ENCODE measurements around the gene TRABD2A. TPM values are rescaled to one million over a fixed set of nuclear protein-coding genes. Genes with fewer than 3 reads are reported as not detected.
"Not testable (repeated sequence)": the region's sequence is repeated elsewhere in the genome, so short reads cannot be mapped to it uniquely, and the experiment has no call there.

TRABD2A gene, protein sequence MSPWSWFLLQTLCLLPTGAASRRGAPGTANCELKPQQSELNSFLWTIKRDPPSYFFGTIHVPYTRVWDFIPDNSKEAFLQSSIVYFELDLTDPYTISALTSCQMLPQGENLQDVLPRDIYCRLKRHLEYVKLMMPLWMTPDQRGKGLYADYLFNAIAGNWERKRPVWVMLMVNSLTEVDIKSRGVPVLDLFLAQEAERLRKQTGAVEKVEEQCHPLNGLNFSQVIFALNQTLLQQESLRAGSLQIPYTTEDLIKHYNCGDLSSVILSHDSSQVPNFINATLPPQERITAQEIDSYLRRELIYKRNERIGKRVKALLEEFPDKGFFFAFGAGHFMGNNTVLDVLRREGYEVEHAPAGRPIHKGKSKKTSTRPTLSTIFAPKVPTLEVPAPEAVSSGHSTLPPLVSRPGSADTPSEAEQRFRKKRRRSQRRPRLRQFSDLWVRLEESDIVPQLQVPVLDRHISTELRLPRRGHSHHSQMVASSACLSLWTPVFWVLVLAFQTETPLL
- 0.56 TPM for total RNA-seq
- long read RNA-seq: 0 reads

DNA sequence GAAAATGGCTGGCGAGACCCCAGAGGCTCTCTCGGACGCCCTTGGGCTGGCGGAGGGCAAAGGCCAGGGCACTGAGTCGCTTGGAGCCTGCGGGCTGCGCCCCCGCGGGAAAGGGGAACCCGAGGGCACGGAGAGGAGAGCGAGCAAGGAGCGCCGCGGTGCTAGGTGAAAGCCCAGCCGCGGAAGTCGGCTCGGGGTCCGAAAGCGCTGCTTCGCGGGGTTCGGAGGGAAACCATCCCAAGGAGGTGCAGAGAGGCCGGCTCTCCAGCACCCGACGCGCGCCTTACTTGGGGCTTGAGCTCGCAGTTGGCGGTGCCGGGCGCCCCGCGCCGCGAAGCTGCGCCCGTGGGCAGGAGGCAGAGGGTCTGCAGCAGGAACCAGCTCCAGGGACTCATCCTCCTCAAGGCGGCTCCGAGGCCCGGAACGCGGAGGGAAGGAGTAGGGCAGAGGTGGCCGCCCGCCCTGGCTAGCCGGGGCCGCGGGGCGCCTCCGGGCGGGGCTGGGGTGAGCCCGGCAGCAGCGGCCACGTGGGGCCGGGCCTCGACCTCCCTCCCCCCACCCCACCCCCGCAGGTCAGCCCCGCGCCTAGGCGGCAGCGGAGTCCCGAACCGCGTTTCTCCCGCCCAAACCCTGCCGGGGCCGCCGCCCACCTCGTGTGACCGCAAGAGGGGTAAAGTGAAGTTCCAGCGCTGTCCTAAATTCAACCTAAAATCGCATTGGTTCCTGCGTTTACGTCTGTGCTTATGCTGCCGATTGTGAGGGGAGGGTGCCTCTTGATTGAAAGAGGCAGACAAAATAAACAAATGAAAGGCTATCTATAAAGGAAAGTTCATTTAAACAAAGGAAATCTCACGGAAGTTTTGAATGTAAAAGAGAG is at the start of gene TRABD2A:
TRABD2A (minus strand) TSS at position 440 of the 877 bp plus-strand sequence; CDS start at position 395, 45 bp downstream.
- ATAC-seq (ENCODE audit: poor library complexity) (peak; percentile 36), DNase-seq (peak; percentile 53)
- intact Hi-C loops (cut with DNase I): loop anchor here (5.0 kb wide), 1 partner anchor 384 kb away; no protein-coding TSS in a partner anchor

DNA sequence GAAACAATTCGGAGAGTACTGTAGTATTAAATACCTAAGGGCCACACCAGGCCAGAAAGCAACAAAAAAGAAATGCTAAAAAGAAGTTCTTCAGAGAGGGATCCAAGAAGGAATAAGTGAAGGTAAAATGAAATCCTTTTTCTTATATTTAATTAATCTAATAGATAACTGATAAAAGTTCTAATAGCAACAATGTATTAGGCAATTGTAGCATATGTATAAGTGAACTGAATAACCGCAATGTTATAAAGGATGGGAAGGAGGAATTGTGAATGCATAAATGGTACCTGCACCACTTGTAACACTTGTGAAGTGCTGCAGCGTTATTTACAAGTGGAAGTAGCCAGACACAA is 46.4 kb upstream of the TRABD2A start:
- intact Hi-C loops (cut with DNase I): loop anchor here (5.0 to 10.0 kb wide), 2 partner anchors 378 to 430 kb away; no protein-coding TSS in a partner anchor
- DNase-seq (no peak), ATAC-seq (ENCODE audit: poor library complexity) (no peak)

DNA sequence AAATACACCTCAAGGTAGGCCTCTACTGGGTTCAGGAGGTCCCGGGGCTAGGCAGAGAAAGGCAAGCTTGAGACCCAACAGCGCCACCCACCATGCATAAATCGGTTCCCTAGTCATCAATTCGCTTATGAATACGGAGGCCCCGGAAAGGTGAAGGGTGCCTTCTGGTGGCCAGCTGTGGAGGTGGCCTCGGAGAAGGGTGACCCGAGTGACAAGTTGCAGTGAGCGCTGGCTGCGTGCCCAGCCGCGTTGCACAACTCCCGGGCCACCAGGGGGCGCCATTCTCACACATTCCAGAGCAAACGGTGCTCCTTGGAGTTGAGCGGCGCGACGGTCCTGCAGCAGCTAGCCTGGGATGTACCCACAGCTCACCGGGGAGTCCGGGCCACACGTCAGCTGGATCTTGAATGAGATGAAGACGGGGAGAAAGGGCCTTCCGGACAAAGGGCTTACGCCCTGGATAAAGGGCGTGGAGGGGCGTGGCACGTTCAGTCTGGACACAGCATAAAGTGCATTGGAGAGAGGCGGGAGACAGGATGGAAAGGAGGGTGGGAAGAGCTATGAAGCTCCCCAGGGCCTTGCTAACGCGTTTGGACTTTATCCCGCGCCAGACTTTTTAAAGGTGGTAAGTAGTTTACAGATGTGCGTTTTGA is 45.0 kb upstream of the TRABD2A start:
- intact Hi-C loops (cut with DNase I): loop anchor here (5.0 to 10.0 kb wide), 2 partner anchors 379 to 429 kb away; no protein-coding TSS in a partner anchor
- ATAC-seq (ENCODE audit: poor library complexity) (peak; percentile 95), DNase-seq (peak; percentile 98)

DNA sequence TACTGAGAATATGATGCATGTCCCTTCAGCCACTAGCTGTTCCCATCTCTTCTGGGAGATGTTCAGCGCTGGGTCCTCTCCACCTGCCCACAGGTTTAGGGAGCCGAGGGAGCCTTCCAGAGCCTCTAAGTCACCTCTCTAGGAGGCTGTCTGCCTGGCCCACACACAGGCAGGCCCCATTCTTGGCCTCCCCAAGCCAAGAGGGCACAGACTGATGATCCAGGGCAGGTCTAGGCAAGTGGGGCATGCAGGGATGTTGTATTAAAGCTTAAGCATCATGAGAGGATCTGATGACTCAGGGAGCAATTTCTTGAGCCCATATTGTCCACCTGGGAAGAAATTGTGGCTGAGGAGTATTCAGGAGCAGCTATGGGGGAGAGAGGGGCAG is 44.4 kb upstream of the TRABD2A start:
- intact Hi-C loops (cut with DNase I): loop anchor here (5.0 to 10.0 kb wide), 2 partner anchors 379 to 428 kb away; no protein-coding TSS in a partner anchor
- DNase-seq (no peak), ATAC-seq (ENCODE audit: poor library complexity) (no peak)

DNA sequence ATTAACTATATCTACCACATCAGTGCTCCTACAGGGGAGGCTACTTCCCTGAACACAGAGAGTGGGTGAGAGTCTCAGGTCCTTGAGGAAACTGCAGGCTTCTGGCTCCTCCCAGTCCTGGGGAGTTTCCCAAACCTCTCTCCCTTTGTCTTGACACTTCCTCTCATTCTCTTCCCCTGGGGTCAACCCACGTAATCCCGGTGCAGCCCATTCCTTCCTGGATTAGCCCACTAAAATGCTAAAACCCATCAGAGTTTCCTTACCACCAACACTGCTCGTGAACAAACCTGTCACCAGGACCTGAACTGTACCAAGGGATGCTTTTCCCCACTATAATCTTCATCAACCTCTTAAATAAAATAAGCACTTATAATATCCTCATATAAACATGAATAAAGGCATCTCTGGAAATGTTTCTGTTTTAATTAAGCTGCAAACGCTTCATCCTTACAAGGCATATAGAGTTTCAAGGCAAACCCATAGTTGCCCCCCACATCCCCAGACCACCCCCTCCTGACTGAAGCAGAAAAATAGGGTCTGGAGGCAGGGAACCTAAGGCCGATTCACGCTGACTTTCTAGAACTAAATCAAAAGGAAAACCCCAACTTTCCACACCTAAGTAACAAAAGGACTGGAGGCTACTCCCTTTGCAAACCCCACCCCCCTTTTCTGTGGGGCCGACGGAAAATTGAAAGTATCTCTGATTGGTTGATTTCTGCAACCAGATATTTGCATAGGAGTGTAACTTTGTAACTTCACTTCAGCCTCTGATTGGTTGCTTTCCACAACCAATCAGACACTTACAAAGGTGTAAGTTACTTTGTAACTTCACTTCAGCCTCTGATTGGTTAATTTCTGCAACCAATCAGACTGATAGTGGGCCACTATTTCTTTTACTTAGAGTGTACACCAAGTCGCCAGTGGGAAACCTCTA is 43.6 kb upstream of the TRABD2A start:
- no peak for ATAC-seq (ENCODE audit: poor library complexity)
- DNase-seq: no peak
- intact Hi-C loops (cut with DNase I): loop anchor here (5.0 to 10.0 kb wide), 2 partner anchors 380 to 427 kb away; no protein-coding TSS in a partner anchor

DNA sequence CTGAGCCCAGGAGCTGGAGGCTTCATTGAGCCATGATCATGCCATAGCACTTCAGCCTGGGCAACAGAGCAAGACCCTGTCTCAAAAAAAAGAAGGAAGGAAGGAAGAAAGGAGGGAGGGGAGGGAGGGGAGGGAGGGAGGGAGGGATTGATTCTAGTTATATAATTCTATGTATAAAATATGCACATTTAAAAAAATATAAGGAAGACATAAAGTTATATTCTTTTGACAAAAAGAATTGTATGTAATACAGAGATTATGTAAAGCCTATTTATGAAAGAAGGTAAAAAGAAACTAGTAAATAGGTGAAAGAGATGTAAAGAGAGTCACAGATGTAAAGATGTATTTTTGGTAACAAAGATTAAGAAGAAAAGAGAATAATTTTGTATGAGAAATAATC is 42.1 kb upstream of the TRABD2A start:
- DNase-seq (no peak), ATAC-seq (ENCODE audit: poor library complexity) (no peak)
- intact Hi-C loops (cut with DNase I): loop anchor here (10.0 kb wide), 1 partner anchor 382 kb away; no protein-coding TSS in a partner anchor

DNA sequence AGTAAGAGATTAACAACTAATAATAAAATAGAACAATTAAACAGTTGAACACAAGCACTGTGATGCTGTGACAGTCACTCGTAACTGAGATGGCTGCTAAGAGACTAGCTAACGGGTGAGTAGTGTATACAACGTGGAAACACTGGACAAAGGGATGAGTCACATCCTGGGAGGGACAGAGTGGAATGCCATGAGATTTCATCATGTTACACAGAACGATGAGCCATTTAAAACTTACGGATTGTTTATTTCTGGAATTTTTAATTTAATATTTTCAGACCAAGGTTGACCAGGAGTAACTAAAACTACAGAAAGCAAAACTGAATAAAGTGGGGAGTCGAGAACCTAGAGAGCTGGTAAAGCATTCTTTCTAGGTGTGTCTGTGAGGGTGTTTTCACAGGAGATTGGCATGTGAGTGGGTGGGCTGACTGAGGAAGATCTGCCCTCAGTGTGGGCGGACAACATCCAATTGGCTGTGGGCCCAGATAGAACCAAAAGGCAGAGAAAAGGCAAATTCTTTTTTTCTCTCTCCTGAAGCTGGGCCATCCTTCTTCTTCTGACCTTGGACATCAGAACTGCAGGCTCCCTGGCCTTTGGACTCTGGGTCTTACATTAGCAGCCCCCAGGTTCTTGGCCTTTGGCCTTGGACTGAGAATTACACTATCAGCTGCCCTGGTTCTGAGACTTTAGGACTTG is 39.1 kb upstream of the TRABD2A start:
- DNase-seq (no peak), ATAC-seq (ENCODE audit: poor library complexity) (peak; percentile 88)
- intact Hi-C loops (cut with DNase I): loop anchor here (10.0 kb wide), 1 partner anchor 385 kb away; no protein-coding TSS in a partner anchor

DNA sequence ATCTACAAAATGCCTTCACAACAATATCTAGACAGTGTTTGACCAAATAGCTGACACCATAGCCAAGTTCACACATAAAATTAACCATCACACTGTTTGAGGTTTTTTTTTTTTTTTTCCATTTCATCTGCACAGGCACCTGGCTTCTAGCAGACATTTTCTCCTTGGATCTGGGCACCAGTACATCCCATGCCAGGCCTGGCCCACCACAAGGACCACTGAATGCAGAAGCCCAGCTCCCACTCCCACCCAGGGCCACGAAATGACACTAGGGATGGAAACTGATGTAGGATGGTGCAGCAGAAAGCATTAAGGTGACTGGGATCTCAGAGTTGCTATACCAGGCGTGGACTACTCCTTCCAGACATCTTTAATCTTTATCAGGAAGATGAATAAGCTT is 37.5 kb upstream of the TRABD2A start:
- DNase-seq: no peak
- ATAC-seq (ENCODE audit: poor library complexity): no peak
- intact Hi-C loops (cut with DNase I): no loop called here

DNA sequence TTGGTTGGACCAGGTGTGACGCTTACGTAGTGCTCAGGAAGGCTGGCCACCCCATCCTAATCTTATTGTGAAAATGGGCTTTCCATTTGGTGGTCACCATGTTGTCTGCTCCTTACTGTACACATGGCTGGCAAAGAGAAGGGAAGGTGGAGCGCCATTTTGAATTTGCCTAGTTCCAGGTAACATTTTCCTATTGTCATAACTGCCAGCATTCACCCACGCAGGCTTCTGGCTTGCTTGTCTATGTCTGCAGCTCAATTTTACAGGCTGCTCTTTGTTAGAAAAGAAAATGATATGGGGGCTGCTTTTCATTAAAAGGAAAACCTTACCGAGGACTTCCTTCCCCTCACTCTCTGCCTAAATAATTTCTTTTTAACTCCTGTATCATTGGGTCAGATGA is 36.9 kb upstream of the TRABD2A start:
- ATAC-seq (ENCODE audit: poor library complexity); DNase-seq; intact Hi-C loops (cut with DNase I): not testable (repeated sequence)

DNA sequence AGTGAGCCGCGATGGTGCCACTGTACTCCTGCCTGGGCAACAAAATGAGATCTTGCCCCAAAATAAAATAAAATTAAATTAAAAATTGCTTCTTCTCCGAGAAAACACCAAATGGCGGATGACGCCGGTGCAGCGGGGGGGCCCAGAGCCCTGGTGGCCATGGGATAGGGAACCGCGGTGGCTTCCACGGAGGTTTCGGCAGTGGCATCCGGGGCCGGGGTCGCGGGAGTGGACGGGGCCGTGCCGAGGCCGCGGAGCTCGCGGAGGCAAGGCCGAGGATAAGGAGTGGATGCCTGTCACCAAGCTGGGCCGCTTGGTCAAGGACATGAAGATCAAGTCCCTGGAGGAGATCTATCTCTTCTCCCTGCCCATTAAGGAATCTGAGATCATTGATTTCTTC is 34.8 kb upstream of the TRABD2A start:
- ATAC-seq (ENCODE audit: poor library complexity); DNase-seq; intact Hi-C loops (cut with DNase I): not testable (repeated sequence)

DNA sequence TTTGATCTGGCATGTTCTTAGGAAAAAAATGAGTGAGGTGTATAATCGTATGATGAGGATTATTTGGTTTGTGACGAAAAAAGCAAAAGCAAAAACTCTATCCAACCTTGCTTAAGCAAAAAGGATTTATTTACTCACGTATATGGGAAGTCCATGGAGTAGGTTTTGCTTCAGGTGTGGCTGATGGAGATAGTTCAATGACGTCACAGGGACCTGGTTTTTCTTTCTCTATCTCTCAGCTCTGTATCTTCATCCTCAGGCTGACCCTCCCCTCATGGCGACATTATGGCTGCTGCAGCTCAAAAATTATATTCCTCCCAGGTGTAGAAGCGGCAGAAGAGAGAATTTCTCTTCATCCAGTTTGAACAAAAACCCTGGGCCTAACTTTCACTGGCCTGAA is 33.5 kb upstream of the TRABD2A start:
- ATAC-seq (ENCODE audit: poor library complexity) (no peak), DNase-seq (no peak)
- intact Hi-C loops (cut with DNase I): no loop called here

DNA sequence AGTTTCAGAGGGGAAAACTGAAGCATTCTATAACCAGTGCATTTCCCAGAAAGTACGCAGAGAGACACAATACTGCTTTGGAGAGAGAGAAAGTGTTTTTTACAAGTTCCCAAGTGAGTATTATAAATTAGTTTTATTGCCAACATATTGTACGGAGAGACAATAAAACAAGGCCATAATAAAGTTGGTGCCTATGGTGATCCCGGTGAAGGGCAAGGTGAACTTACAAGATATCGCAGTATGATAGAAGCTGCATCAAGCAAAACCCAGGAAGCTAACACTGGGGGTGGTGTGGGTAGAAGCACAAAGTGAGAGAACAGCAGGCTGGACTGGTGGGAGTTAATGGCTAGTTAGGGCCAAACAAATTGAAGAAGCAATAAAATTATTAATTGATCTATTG is 32.1 kb upstream of the TRABD2A start:
- intact Hi-C loops (cut with DNase I): no loop called here
- ATAC-seq (ENCODE audit: poor library complexity) (no peak), DNase-seq (no peak)

DNA sequence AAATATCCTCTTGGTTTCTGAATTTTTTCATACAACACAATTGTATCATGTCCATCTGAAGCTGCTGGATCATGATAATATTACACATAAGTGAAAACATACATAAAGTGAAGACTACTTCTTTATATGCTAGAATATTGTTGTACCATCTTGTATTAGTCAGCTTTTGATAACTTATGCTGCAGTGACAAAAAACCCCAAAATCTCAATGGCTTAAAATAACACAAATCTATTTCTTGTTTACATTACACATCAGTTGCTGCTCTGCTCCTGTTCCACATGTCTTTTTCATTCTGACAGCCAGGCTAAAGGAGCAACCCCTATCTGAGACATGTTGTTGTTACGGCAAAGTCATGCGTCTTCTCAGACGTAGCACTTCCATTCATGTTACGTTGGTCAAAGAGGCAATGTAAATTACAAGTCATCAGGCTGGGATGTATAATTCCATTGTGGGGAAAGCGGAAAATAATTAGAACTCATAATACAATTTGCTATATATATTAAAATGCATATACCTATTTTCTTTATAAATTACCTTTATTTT is 30.3 kb upstream of the TRABD2A start:
- no peak for ATAC-seq (ENCODE audit: poor library complexity)
- no peak for DNase-seq
- intact Hi-C loops (cut with DNase I): no loop called here

DNA sequence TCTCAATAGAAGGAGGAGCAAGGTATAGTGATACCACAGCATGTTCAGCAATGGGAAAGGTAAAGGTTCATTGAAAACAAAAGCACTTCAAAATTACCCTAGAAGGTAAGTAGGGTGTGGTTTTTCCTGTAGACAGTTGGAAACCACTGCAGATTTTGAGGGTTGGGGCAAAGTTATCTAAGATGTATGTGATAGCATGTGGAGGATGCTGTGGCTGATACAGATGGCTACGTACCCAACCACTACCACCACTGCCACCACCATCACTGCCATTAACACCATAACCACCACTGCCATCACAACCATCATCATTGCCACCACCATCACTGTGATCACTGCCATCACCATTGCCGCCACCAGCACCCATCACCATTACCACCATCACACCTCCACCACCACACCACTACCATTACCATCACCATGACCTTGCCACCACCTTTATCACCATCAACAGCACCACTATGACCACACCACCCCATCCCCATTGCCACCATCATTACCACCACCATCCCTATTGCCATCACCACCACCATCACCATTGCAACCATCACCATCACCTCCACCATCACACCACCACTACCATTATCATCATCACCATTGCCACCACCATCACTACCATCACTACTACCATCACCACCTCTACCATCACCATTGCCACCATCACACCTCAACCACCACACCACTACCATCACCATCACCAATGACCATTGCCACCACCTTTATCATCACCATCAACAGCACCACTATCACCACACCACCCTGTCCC is 28.2 kb upstream of the TRABD2A start:
- DNase-seq (no peak), ATAC-seq (ENCODE audit: poor library complexity) (no peak)
- intact Hi-C loops (cut with DNase I): no loop called here

DNA sequence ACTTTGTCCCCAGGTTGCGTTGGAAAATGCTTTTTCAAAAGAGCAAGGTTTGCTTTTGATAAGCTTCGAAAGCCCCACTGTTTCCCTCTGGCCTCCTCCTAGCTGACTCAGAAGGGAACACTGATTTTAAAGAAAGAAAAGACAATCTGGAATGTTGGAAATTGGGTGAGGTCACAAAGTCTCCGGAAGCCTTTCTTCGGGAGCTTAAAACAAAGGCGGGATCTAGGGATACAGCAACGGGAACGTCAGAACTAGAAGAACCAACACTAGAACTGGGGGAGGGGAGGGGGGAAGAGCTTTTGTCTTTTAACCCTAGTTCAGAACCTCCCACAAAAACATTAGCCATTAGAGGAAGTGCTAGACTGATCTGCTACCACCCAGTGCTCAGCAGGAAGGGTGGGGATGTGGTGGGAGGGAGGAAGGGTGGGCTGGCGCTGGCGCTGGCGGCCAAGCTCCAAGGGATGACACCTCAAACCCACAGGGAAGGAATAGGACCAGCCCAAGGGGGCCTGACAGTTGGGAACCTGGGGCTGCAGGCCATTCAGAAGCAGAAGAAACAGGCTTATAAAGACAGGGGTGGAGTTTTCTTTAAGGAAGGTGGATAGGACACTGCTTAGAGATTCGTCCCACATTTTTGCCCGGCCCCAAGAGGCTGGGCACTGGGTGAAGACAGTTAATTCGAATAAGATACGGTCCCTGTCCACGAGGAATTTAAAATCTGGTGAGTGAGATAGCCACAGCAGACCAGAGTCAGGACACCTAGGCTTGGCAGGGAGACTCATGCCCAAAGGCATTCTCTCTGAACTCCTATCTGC is 26.2 kb upstream of the TRABD2A start:
- intact Hi-C loops (cut with DNase I): no loop called here
- ATAC-seq (ENCODE audit: poor library complexity) (peak; percentile 47), DNase-seq (peak; percentile 82)
